GM21390 (cell line): ENCODE results near the gene KRT32.

Experiments used
- ATAC-seq: cut with Tn5 transposase; IDR thresholded peaks from one replicate; pipeline ENCODE4 v1.9.1; 2021; ENCODE audit not compliant: unreplicated experiment

Gene KRT32

GRCh38 chr17:41467561-41467960, 375 bp upstream of the KRT32 start:
- ATAC-seq = no peak

- ATAC-seq = no peak
These were observed 2.5 kb downstream of the KRT32 start for GRCh38 chr17:41464682-41465081.

- no peak for ATAC-seq
These were observed 3.0 kb downstream of the KRT32 start for GRCh38 chr17:41464173-41464572.

- ATAC-seq = no peak
These were observed 3.4 kb downstream of the KRT32 start for GRCh38 chr17:41463746-41464145.

- no peak for ATAC-seq
These were observed 4.5 kb downstream of the KRT32 start for GRCh38 chr17:41462705-41463104.

GRCh38 chr17:41457676-41458075, 9.5 kb downstream of the KRT32 start:
- no peak for ATAC-seq

GRCh38 chr17:41456204-41456603, 11.0 kb downstream of the KRT32 start:
- ATAC-seq = no peak

- no peak for ATAC-seq
These were observed 11.9 kb downstream of the KRT32 start for GRCh38 chr17:41455236-41455635.

GRCh38 chr17:41453066-41453465, 14.1 kb downstream of the KRT32 start:
- ATAC-seq = no peak

GRCh38 chr17:41452281-41452680, 14.9 kb downstream of the KRT32 start:
- no peak for ATAC-seq

- no peak for ATAC-seq
These were observed 15.9 kb downstream of the KRT32 start for GRCh38 chr17:41451154-41451728.

GRCh38 chr17:41449008-41449407, 18.2 kb downstream of the KRT32 start:
- no peak for ATAC-seq

GRCh38 chr17:41448506-41448905, 18.7 kb downstream of the KRT32 start:
- ATAC-seq = no peak

- ATAC-seq = no peak
These were observed 20.4 kb downstream of the KRT32 start for GRCh38 chr17:41446806-41447205.

GRCh38 chr17:41444640-41445039, 22.5 kb downstream of the KRT32 start:
- ATAC-seq = no peak

GRCh38 chr17:41444186-41444585, 23.0 kb downstream of the KRT32 start:
- ATAC-seq = no peak

GRCh38 chr17:41442739-41443138, 24.4 kb downstream of the KRT32 start:
- no peak for ATAC-seq

- ATAC-seq = no peak
These were observed 26.6 kb downstream of the KRT32 start, which contains the start of gene KRT38 for GRCh38 chr17:41440531-41441033. TSS of gene KRT38 (minus strand) at chr17:41440983. CDS start at chr17:41440921, 62 bp downstream.

GRCh38 chr17:41439375-41439774, 27.8 kb downstream of the KRT32 start:
- no peak for ATAC-seq

- ATAC-seq = no peak
These were observed 29.4 kb downstream of the KRT32 start for GRCh38 chr17:41437769-41438168.

GRCh38 chr17:41437254-41437653, 29.9 kb downstream of the KRT32 start:
- ATAC-seq = no peak

- no peak for ATAC-seq
These were observed 32.8 kb downstream of the KRT32 start for GRCh38 chr17:41434415-41434814.

GRCh38 chr17:41434005-41434404, 33.2 kb downstream of the KRT32 start:
- no peak for ATAC-seq
